OCI-LY7 (cell line): ENCODE data around the gene PHF10. TPM values are rescaled to one million over a fixed set of nuclear protein-coding genes. Genes with fewer than 3 reads are reported as not detected.

ENCODE experiments used
- BruUV-seq: library from RNA; stranded (reverse); fragments of 400-500 nt; replicated peaks from 2 replicates; lab custom pipeline; 2021; lab: Mats Ljungman, UMichigan
- CTCF ChIA-PET: fragments of 300-600 bp; sonication (Branson Sonifier 250); formaldehyde crosslinking; loops from one replicate; lab custom pipeline; 2022; ENCODE audit warnings: antibody characterized with exemption; ENCODE audit not compliant: unreplicated experiment; lab: Charles Lee
- POLR2A ChIA-PET: fragments of 300-600 bp; sonication (Branson Sonifier 250); formaldehyde crosslinking; loops from one replicate; lab custom pipeline; 2022; ENCODE audit warnings: antibody characterized with exemption; lab: Charles Lee
- DNase-seq: peaks from one replicate; pipeline ENCODE4 v3.0.0-alpha.2; 2015; ENCODE audit warnings: low spot score
- H2AFZ ChIP-seq: fragments of 200-600 bp; sonication (generic), shearing (Covaris generic); 2 replicates; pipeline ENCODE4 v1.6.1; 2014; ENCODE audit warnings: mild to moderate bottlenecking, antibody characterized with exemption, low read length, moderate library complexity
- H3K27ac ChIP-seq: fragments of 200-600 bp; sonication (generic); 2 replicates; pipeline ENCODE4 v1.5.1; 2014; ENCODE audit warnings: mixed run types, low read depth, mild to moderate bottlenecking, moderate library complexity, low read length, inconsistent platforms; ENCODE audit not compliant: poor library complexity, severe bottlenecking
- H3K36me3 ChIP-seq: fragments of 200-600 bp; sonication (generic); 2 replicates; pipeline ENCODE4 v1.6.1; 2014; ENCODE audit warnings: mild to moderate bottlenecking, antibody characterized with exemption, low read length, moderate library complexity, mixed read lengths; ENCODE audit not compliant: insufficient read depth
- H3K4me1 ChIP-seq: fragments of 200-600 bp; sonication (generic); 2 replicates; pipeline ENCODE4 v1.5.1; 2014; ENCODE audit warnings: mild to moderate bottlenecking, low read length; ENCODE audit not compliant: insufficient read depth, poor library complexity, severe bottlenecking
- H3K4me2 ChIP-seq: fragments of 200-600 bp; sonication (generic); 2 replicates; pipeline ENCODE4 v1.6.1; 2014; ENCODE audit warnings: mild to moderate bottlenecking, low read length
- H3K4me3 ChIP-seq: fragments of 200-600 bp; sonication (generic); 2 replicates; pipeline ENCODE4 v1.5.1; 2014; ENCODE audit warnings: mild to moderate bottlenecking, low read depth, low read length; ENCODE audit not compliant: poor library complexity, severe bottlenecking
- H3K79me2 ChIP-seq: fragments of 200-600 bp; sonication (generic); 2 replicates; pipeline ENCODE4 v1.6.1; 2016; ENCODE audit warnings: low read depth, mild to moderate bottlenecking, low read length, moderate library complexity, mixed read lengths; ENCODE audit not compliant: insufficient read depth
- H3K9me2 ChIP-seq: fragments of 200-600 bp; sonication (generic); 2 replicates; pipeline ENCODE4 v1.6.1; 2016; ENCODE audit warnings: mild to moderate bottlenecking, low read length, mixed read lengths; ENCODE audit not compliant: insufficient read depth
- H3K9me3 ChIP-seq: fragments of 200-600 bp; sonication (generic); 2 replicates; pipeline ENCODE4 v1.6.1; 2014; ENCODE audit warnings: mild to moderate bottlenecking, mixed run types, low read length, mixed read lengths
- H4K20me1 ChIP-seq: fragments of 200-600 bp; sonication (generic); 2 replicates; pipeline ENCODE4 v1.6.1; 2014; ENCODE audit warnings: mild to moderate bottlenecking, antibody characterized with exemption, low read length, moderate library complexity, mixed read lengths; ENCODE audit not compliant: insufficient read depth
- EZH2phosphoT487 ChIP-seq: fragments of 200-600 bp; sonication (generic); IDR thresholded peaks from 2 replicates; pipeline ENCODE4 v1.6.1; 2018; ENCODE audit warnings: low read depth, borderline replicate concordance, mild to moderate bottlenecking, mixed run types, antibody characterized with exemption, low read length, moderate library complexity, mixed read lengths
- intact Hi-C: fragments of 100-400 bp; cut with micrococcal nuclease; formaldehyde crosslinking; loops from one replicate; pipeline ENCODE4 v1.10.0; 2022; ENCODE audit not compliant: unreplicated experiment
- total RNA-seq, 2 experiments: library from RNA; depleted of rRNA in 1 of 2; stranded (reverse); fragments of >200 nt in 1 of 2; shearing (Covaris generic) in 1 of 2; gene quantifications; 2 replicates each; pipeline ENCODE4 v1.2.3, GENCODE V29; 2014 to 2022
- TF ChIP-seq, protein P1 (sequence below): fragments of 200-600 bp; sonication (generic); conservative IDR thresholded peaks from 2 replicates; pipeline ENCODE4 v1.5.1; 2014; ENCODE audit warnings: mild to moderate bottlenecking, antibody characterized with exemption, low read length, moderate library complexity, mixed read lengths

The PHF10 gene
- total RNA-seq, 2 experiments from 2014 or later, result 42.5 to 74.1 TPM

- peaks cover 91% of the 10 kb centered on the region for H3K36me3 ChIP-seq
Measured at GRCh38 chr6:169685860-169686259, 38.4 kb downstream of the PHF10 start.

GRCh38 chr6:169684056-169684455 is 40.2 kb downstream of the PHF10 start:
- TF ChIP-seq EZH2phosphoT487, result no peak
- TF ChIP-seq, protein P1, sequence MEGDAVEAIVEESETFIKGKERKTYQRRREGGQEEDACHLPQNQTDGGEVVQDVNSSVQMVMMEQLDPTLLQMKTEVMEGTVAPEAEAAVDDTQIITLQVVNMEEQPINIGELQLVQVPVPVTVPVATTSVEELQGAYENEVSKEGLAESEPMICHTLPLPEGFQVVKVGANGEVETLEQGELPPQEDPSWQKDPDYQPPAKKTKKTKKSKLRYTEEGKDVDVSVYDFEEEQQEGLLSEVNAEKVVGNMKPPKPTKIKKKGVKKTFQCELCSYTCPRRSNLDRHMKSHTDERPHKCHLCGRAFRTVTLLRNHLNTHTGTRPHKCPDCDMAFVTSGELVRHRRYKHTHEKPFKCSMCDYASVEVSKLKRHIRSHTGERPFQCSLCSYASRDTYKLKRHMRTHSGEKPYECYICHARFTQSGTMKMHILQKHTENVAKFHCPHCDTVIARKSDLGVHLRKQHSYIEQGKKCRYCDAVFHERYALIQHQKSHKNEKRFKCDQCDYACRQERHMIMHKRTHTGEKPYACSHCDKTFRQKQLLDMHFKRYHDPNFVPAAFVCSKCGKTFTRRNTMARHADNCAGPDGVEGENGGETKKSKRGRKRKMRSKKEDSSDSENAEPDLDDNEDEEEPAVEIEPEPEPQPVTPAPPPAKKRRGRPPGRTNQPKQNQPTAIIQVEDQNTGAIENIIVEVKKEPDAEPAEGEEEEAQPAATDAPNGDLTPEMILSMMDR, result no peak
- Histone ChIP-seq H3K4me2 (no peak overlapping the region), H3K4me3 (no peak overlapping the region), H3K4me1 (no peaks in the 10 kb centered on the region), H2AFZ (no peak overlapping the region), H3K27ac (no peak overlapping the region), H3K36me3 (peaks cover 99% of the 10 kb centered on the region), H3K9me3 (peaks cover 48% of the 10 kb centered on the region), H4K20me1 (no peaks in the 10 kb centered on the region), H3K9me2 (no peaks in the 10 kb centered on the region), H3K79me2 (0 out of 2 replicates have a peak, but pooled peaks cover 7% of the 10 kb centered on the region)
- intact Hi-C loops, result no loop called here
- DNase-seq, result no peak
- BruUV-seq, result no TSS peak
- ChIA-PET CTCF (no interaction called here), POLR2A (interaction anchor here (1.3 kb wide), 1 partner anchor 19 kb away, joined by 4 read pairs; no protein-coding TSS in a partner anchor)

More at GRCh38 chr6:169685860-169686259, 38.4 kb downstream of the PHF10 start:
- H3K27ac ChIP-seq, result no peak overlapping the region
- BruUV-seq, result no TSS peak
- TF ChIP-seq, protein P1, result no peak
- TF ChIP-seq EZH2phosphoT487, result no peak
- H4K20me1 ChIP-seq, result no peaks in the 10 kb centered on the region
- no peak overlapping the region for H3K4me3 ChIP-seq
- POLR2A ChIA-PET, result interaction anchor here (0.7 kb wide), 1 partner anchor 159 kb away, joined by 3 read pairs; no protein-coding TSS in a partner anchor
- CTCF ChIA-PET, result no interaction called here
- 0 out of 2 replicates have a peak, but pooled peaks cover 7% of the 10 kb centered on the region for H3K79me2 ChIP-seq
- no peak overlapping the region for H3K4me2 ChIP-seq
- peaks cover 44% of the 10 kb centered on the region for H3K9me3 ChIP-seq
- intact Hi-C loops, result no loop called here
- no peaks in the 10 kb centered on the region for H3K4me1 ChIP-seq
- H3K9me2 ChIP-seq, result no peaks in the 10 kb centered on the region
- DNase-seq, result no peak
- no peak overlapping the region for H2AFZ ChIP-seq

DNA sequence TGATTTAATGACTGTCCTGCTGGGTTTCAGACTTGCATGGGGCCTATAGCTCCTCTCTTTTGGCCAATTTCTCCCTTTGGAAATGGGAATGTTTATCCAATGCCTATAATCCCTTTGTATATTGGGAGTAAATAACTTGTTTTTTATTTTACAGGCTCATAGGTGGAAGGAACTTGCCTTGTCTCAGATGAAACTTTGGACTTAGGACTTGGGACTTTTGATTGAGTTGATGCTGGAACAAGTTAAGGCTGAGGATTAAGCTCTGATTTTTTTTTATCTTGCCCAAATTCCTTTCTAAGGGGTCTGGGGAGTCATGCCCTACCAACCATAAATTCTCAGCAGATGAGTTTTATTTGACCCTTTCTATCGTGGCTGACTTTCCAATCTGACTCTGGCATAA is 46.0 kb downstream of the PHF10 start:
- H3K4me3 ChIP-seq, result no peak overlapping the region
- H3K27ac ChIP-seq, result no peak overlapping the region
- peaks cover 18% of the 10 kb centered on the region for H3K9me3 ChIP-seq
- no peaks in the 10 kb centered on the region for H3K4me1 ChIP-seq
- intact Hi-C loops, result no loop called here
- peaks cover 72% of the 10 kb centered on the region for H3K36me3 ChIP-seq
- BruUV-seq, result no TSS peak
- no peaks in the 10 kb centered on the region for H3K9me2 ChIP-seq
- ChIA-PET POLR2A (interaction anchor here (0.6 to 1.2 kb wide), 3 partner anchors 28 to 60 kb away, joined by 4 to 6 read pairs (median 4); no protein-coding TSS in a partner anchor), CTCF (interaction anchor here (1.6 kb wide), 1 partner anchor 15 kb away, joined by 4 read pairs; no protein-coding TSS in a partner anchor)
- no peak overlapping the region for H2AFZ ChIP-seq
- H4K20me1 ChIP-seq, result no peaks in the 10 kb centered on the region
- DNase-seq, result no peak
- H3K4me2 ChIP-seq, result no peak overlapping the region
- 0 out of 2 replicates have a peak, but pooled peaks cover 7% of the 10 kb centered on the region for H3K79me2 ChIP-seq
- TF ChIP-seq, protein P1, result no peak
- TF ChIP-seq EZH2phosphoT487, result no peak
